Measurements from ENCODE around the gene NR6A1.

DNA sequence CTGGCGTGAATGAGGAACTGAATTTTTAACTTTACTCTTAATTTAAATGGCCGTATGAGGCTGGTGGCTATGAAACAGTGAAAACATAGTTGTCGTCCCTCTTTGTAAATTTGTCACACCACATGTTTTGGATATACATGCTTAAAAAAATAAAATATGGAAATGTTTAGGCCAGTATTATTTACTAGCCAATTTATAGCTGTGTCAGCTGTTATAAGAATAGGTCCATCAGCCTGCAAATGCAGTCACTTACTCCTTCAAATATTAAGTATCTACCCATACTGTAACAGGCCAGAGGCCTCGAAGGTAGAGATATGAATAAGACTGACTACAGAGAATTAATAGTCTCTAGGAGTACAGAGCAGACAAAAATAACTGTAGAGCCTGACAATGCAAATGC lies 30.0 kb downstream of the NR6A1 start:
- TF ChIP-seq RNF2 (IDR thresholded peaks at IDR 0.05; ENCODE audit: borderline replicate concordance, low read depth) (no peak), CTCF (IDR thresholded peaks at IDR 0.05) (no peak), ZFP36 (IDR thresholded peaks at IDR 0.05; ENCODE audit: borderline replicate concordance, partially characterized antibody) (no peak), MAX (IDR thresholded peaks at IDR 0.05) (no peak)

Data from A549 (cell line).